NCI-H2107 treated with DMSO at 0.1 percent for 48 hours (cell line): ENCODE results near the gene INPP4B.

Experiments
- DNase-seq: peaks from one replicate; lab custom pipeline; 2025; ENCODE audit not compliant: unreplicated experiment; lab: John Stamatoyannopoulos, UW

The INPP4B gene

DNA sequence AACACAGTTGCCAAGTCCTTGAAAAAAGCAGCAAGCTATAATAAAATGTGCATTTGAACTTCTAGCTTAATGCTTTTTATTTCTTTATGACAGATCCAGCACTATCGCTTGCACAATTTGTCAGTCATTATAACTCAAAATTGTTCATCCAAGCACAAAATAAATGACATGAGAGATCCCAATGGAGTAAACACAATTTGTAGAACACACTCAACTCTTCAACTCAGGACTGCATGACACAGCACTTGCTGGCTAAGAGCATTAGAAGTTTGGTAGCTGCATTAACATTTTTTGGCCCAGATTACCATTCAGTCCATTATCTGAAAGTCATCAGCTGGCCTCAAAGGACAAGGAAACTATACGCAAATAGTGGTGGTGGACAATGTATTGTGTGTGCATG, 530.1 kb downstream of the INPP4B start:
- DNase-seq: no peak

- peak; percentile 10 for DNase-seq
Measured at GRCh38 chr4:142314686-142315085, 531.4 kb downstream of the INPP4B start.

DNA sequence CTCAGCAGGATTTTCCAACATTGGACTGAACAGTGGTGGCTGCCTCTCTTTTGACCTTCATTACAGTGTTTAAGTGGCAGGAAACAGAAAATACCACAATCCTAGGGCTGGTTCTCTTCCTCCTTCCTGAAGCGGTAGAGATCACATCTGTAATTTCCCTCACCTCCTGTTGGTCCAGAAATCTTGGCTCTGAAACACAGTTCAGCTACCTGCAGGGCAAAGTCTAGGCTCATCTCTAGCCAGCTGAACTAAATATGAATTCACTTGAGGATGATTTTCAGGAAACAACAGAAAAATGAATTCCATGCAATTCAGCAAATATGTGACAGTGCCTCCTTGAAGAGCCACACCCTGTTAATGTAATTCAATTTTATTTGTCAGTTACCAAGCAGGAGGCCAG, 531.9 kb downstream of the INPP4B start:
- no peak for DNase-seq

- no peak for DNase-seq
Measured at GRCh38 chr4:142312391-142312790, 533.7 kb downstream of the INPP4B start.

DNA sequence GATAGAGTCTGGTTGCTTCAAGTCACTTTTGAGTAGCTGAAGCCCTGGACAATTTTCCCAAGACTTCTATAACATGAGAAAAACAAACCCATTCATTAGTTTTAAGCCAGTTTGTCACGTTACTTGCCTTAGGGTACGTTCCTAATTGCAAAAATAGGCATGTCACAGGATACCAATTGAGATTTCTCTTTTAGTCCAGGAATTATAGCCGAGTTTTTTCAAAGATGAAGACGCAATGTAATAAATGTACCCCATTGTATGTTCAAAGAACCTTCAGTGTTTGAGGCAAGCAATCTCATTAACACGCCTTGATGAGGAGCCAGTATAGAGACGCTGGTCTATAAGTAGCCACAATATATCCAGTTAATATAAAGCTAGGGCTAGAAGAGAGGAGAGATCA, 534.2 kb downstream of the INPP4B start:
- no peak for DNase-seq

DNA sequence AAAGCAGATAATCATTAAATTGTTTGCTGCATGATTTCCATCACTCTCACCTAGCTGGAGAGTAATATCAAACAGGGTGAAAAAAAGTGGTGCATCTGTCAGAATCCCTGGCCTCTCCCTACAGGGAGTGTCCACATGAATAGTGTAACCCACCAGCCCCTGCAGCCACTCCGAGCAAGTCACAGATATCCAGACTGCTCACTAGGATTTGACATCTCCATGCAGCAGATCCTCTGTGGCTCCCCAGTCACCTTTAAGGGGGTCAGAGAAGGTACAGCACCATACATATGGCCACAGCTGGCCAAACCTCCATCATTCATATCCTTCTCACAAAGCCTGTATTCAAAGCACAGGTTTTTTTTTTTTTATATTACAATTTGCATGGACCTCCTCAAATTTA, 536.3 kb downstream of the INPP4B start:
- DNase-seq: no peak

DNA sequence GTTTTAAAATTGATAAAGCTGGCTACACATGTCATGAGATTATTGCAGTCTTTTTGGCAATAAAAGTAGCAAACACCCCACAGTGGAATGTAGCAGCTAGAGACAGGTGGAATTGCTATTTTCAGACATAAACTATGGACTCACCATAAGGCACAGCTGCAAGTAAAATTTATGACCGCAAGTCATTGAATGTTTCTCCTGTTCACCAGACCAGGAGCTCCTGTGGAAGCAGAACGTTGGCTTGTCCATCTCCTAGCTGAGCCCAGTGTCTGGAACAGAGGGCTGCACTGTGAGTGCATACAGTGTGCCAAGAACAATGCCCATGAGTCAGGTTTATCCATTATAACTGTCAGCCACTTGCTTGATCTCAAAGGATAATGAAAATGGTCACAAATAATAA, 538.2 kb downstream of the INPP4B start:
- no peak for DNase-seq

DNA sequence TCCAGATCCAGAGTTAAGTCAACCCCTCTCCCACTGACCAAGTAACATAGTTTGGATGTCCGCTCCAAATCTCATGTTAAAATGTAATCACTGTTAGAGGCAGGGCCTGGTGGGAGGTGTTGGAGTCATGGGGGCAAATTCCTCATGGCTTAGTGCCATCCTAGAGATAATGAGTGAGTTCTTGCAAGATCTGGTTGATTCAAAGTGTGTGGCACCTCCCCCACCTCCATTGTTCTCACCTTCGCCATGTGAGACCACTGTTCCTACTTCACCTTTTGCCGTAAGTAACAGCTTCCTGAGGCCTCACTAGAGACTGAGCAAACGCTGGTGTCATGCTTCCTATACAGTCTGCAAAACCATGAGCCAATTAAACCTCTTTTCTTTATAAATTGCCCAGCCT, 548.8 kb downstream of the INPP4B start:
- DNase-seq: no peak

- DNase-seq: no peak
Measured at GRCh38 chr4:142293536-142293935, 552.6 kb downstream of the INPP4B start.

DNA sequence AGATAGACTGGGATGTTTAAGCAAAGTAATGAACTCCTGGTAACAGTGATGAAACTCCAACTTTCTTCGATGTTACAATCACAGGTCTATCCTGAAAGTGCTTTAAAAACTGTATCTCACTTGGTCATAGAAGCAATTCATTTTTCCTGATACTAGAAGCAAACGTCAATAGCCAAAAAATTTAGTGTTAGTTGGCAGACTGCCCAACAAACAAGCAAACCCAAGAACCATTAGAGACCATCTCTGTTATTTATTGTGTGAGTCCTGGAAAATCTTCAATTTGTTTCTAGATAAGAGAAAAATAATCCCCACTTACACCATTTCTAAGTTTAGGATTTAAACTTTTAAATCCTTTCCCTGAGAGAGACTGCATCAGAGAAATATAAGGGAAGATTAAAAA, 553.9 kb downstream of the INPP4B start:
- no peak for DNase-seq

- no peak for DNase-seq
Measured at GRCh38 chr4:142291299-142292050, 554.6 kb downstream of the INPP4B start.

DNA sequence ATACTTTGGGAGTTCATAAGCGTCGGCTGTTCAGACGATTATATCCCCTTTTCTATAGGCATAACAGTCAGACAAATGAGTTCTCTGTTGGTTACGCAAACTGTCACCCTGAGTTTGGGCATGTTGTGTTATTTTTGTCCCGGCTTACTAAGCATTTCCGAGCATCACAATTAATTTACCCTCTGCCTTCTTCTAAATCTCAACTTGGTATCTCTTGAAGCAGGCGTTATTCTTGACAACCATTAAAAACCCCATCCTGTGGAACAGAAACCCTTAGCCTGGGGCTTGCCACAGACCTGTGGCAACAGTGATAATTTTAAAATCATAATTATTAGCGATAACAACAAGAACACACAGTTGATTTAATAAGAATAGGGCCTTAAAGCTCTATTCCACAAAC, 558.7 kb downstream of the INPP4B start:
- no peak for DNase-seq

DNA sequence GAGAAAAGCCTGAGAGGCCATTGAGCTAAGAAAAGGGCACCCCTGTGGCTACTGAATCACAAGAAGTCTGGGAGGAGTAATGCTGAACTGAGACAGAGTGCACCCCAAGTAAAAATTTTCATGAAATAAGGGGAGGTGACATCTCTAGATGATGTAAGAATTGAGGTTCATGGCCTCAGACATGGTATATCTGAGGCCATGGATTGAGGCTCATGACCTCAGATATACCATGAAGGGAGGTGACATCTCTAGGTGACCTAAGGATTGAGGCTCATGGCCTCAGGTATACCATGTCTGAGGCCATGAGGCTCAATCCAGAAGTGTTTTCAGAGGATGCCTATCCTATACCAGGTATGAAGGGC, 560.9 kb downstream of the INPP4B start:
- DNase-seq: no peak

GRCh38 chr4:142284402-142285221, 561.5 kb downstream of the INPP4B start:
- no peak for DNase-seq

GRCh38 chr4:142282870-142283431, 563.1 kb downstream of the INPP4B start:
- no peak for DNase-seq

DNA sequence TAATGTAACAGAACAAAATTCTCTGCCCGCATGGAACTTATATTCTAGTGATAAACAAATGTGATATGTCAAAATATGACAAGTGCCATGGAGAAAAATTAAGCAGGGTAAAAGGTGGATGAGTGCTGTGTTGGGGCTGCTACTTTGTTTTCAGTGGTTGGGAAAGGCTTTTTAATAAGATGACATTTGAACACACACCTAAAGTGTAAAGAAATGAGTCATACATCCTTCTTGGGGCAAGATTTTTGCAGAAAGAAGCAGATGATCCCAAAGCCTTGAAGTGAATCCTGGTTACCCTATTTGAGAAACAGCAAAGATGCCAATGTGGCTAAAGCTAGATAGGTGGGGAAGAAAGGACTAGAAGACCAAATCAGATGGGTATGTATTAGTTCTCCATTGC, 564.1 kb downstream of the INPP4B start:
- DNase-seq: no peak

- no peak for DNase-seq
Measured at GRCh38 chr4:142278663-142279062, 567.4 kb downstream of the INPP4B start.

DNA sequence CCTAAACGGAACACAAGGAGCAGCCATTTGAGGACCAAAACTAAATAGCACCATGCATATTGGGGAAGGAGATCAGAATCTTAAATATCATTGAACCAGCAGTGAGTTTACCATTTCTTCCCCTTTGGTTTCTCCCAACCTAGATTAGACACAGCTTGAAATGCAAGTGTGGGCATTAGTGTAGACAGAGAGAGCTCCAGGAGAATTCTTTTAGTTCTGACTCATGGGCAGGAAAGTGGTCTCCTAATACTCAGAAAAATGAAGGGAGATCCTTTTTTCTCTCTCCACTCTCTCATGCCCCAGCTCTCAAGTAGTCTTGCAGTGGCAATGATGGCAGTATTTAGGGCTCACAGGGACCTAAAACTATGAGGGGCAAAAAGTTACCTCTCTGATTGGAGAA, 567.9 kb downstream of the INPP4B start:
- DNase-seq: no peak

GRCh38 chr4:142274137-142274536, 572.0 kb downstream of the INPP4B start:
- no peak for DNase-seq

- DNase-seq: no peak
Measured at GRCh38 chr4:142272452-142272851, 573.6 kb downstream of the INPP4B start.

GRCh38 chr4:142271832-142272231, 574.3 kb downstream of the INPP4B start:
- no peak for DNase-seq

DNA sequence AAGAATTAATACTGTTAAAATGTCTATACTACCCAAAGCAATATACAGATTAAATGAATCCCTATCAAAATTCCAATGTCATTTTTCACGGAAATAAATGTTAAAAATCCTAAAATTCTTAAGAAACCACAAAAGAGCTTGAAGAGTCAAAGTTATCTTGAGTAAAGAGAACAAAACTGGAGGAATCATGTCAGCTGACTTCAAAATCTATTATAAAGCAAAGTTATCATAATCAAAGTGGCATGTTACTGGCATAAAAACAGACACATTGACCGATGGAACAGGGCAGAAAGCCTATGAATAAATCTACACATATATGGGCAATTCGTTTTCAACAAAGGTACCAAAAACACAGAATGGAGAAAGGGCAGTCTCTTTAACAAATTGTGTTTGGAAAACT, 579.0 kb downstream of the INPP4B start:
- no peak for DNase-seq
